OCI-LY3 (cell line): ENCODE results near the gene NMNAT1.
"Not testable (repeated sequence)": the region's sequence is repeated elsewhere in the genome, so short reads cannot be mapped to it uniquely, and the experiment has no call there.

Experiments
- EZH2phosphoT487 ChIP-seq: fragments of 200-600 bp; shearing (Covaris generic); IDR thresholded peaks from 2 replicates; pipeline ENCODE4 v1.6.1; 2018; ENCODE audit warnings: antibody characterized with exemption, mixed run types, low read depth
- TF ChIP-seq, protein P1 (sequence below): fragments of 200-600, 300-600 bp; sonication (generic); IDR thresholded peaks from 2 replicates; pipeline ENCODE4 v1.5.1; 2014; ENCODE audit warnings: antibody characterized with exemption, low read length, low read depth

DNA sequence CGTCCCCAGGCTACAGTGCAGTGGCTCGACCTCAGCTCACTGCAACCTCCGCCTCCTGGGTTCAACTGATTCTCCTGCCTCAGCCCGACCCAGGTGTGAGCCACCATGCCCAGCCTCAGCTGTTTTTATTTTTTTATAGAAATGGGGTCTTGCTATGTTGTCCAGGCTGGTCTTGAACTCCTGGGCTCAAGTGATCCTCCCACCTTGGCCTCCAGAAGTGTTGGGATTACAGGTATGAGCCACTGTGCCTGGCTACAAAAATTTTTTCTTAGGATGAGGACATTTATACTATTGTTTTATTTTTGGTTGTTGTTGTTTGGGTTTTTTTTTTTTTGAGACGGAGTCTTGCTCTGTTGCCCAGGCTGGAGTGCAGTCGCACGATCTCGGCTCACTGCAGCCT lies 62.0 kb downstream of the NMNAT1 start:
- TF ChIP-seq, protein P1, sequence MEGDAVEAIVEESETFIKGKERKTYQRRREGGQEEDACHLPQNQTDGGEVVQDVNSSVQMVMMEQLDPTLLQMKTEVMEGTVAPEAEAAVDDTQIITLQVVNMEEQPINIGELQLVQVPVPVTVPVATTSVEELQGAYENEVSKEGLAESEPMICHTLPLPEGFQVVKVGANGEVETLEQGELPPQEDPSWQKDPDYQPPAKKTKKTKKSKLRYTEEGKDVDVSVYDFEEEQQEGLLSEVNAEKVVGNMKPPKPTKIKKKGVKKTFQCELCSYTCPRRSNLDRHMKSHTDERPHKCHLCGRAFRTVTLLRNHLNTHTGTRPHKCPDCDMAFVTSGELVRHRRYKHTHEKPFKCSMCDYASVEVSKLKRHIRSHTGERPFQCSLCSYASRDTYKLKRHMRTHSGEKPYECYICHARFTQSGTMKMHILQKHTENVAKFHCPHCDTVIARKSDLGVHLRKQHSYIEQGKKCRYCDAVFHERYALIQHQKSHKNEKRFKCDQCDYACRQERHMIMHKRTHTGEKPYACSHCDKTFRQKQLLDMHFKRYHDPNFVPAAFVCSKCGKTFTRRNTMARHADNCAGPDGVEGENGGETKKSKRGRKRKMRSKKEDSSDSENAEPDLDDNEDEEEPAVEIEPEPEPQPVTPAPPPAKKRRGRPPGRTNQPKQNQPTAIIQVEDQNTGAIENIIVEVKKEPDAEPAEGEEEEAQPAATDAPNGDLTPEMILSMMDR: not testable (repeated sequence)
- not testable (repeated sequence) for TF ChIP-seq EZH2phosphoT487
